ENCODE measurements around the gene CASKIN2. TPM values are rescaled to one million over a fixed set of nuclear protein-coding genes. Genes with fewer than 3 reads are reported as not detected.
A peak's percentile ranks its signal among the peaks of the same experiment; 100 is the strongest.

The CASKIN2 gene
- total and polyA plus RNA-seq, 2 of the 4 experiments (the other 2 are of a cell fraction): 2.9 to 6.9 TPM

GRCh38 chr17:75475144-75475835 is 40.0 kb downstream of the CASKIN2 start:
- peaks cover 10% of the 10 kb centered on the region for H3K4me1 ChIP-seq (ENCODE audit: control insufficient read depth, insufficient read depth, low read length)
- dilution Hi-C loops (cut with HindIII; ENCODE audit: low sequenced_read_pairs, unreplicated experiment): no loop called here
- H3K9me3 ChIP-seq (ENCODE audit: control insufficient read depth, insufficient read depth, low read length): no peaks in the 10 kb centered on the region
- H3K27me3 ChIP-seq (ENCODE audit: control insufficient read depth, insufficient read depth, low read length): no peaks in the 10 kb centered on the region
- peaks cover 29% of the 10 kb centered on the region for H4K20me1 ChIP-seq (ENCODE audit: insufficient read depth, low read length)
- ChIA-PET POLR2A (ENCODE audit: unreplicated experiment) (no interaction called here), CTCF (no interaction called here)
- peak overlapping the region; percentile 64 for H2AFZ ChIP-seq (replicated peaks; ENCODE audit: low read length, poor library complexity)
- intact Hi-C loops (cut with micrococcal nuclease): no loop called here
- peaks cover 19% of the 10 kb centered on the region; the same call in 1 of the 2 replicates for H3K36me3 ChIP-seq (ENCODE audit: control insufficient read depth, insufficient read depth, low read length)
- BruUV-seq (replicated peaks): no TSS peak
- no peak overlapping the region for H2AK5ac ChIP-seq (ENCODE audit: low read depth, low read length)
- H3K4me3 ChIP-seq (ENCODE audit: insufficient read depth, low read depth, low read length): no peak overlapping the region
- H3K14ac ChIP-seq (replicated peaks; ENCODE audit: low read depth, low read length): no peak overlapping the region
- peak overlapping the region; percentile 23 for H2BK5ac ChIP-seq (ENCODE audit: low read depth, low read length, poor library complexity, severe bottlenecking)
- no peak for TF ChIP-seq RAD21 (IDR thresholded peaks at IDR 0.05; ENCODE audit: low read length)
- no peak for TF ChIP-seq RCOR1 (IDR thresholded peaks at IDR 0.05; ENCODE audit: insufficient replicate concordance, low read length)
- TF ChIP-seq CEBPB (IDR thresholded peaks at IDR 0.05; ENCODE audit: low read depth, low read length): no peak
- no peak for TF ChIP-seq BHLHE40 (IDR thresholded peaks at IDR 0.05; ENCODE audit: low read depth, low read length)
- TF ChIP-seq CHD1 (IDR thresholded peaks at IDR 0.05; ENCODE audit: low read depth, low read length): no peak
- TF ChIP-seq USF2 (IDR thresholded peaks at IDR 0.05; ENCODE audit: low read depth, low read length): no peak
- no peak for TF ChIP-seq MAFK (IDR thresholded peaks at IDR 0.05; ENCODE audit: low read depth, low read length)
- no peak for TF ChIP-seq CTCF (conservative IDR thresholded peaks at IDR 0.05; ENCODE audit: low read depth, low read length)
- TF ChIP-seq RFX5 (IDR thresholded peaks at IDR 0.05; ENCODE audit: low read depth, low read length): no peak
- TF ChIP-seq SMC3 (IDR thresholded peaks at IDR 0.05; ENCODE audit: low read depth, low read length): no peak
- no peak for TF ChIP-seq MAZ (IDR thresholded peaks at IDR 0.05; ENCODE audit: borderline replicate concordance, low read depth, low read length)
- TF ChIP-seq NFE2L2 (IDR thresholded peaks at IDR 0.05; ENCODE audit: low read depth, low read length): no peak
- no peak for TF ChIP-seq POLR2A (IDR thresholded peaks at IDR 0.05; ENCODE audit: low read depth, low read length)
- no peak overlapping the region for H4K5ac ChIP-seq (ENCODE audit: low read depth, low read length)
- no peak overlapping the region; the same call in 1 of the 2 replicates for H3K23ac ChIP-seq (ENCODE audit: low read depth, low read length)
- peak overlapping the region; percentile 86 for H2AK9ac ChIP-seq (replicated peaks; ENCODE audit: low read depth, low read length, poor library complexity)
- no peak overlapping the region for H4K91ac ChIP-seq (ENCODE audit: insufficient read depth, low read depth, low read length)
- H3K4me2 ChIP-seq (ENCODE audit: low read depth, low read length): no peak overlapping the region
- H2BK20ac ChIP-seq (ENCODE audit: low read depth, low read length): no peak overlapping the region
- in situ Hi-C loops (cut with MboI; ENCODE audit: low sequenced_read_pairs): no loop called here
- H3K56ac ChIP-seq (ENCODE audit: extremely low read depth, insufficient read depth, low read length): no peak overlapping the region
- WGBS, 2 experiments (ENCODE audit: extremely low coverage in 2 of 2, insufficient read length in 1 of 2): 76% methylated on average over 3 of the region's 13 CpGs; no CpG with 5 or more reads in 1 of the 2 experiments
- ATAC-seq (ENCODE audit: low read depth) (peak; percentile 28; the same call in 1 of the 2 replicates), DNase-seq (peak; percentile 38)
- no peak overlapping the region; the same call in 2 of the 3 replicates for H2BK15ac ChIP-seq (ENCODE audit: low read depth, low read length)
- no peak overlapping the region for H3K18ac ChIP-seq (ENCODE audit: low read depth, low read length)
- H3K9ac ChIP-seq (ENCODE audit: low read depth, low read length): no peak overlapping the region
- H3K9me1 ChIP-seq (ENCODE audit: insufficient read depth, low read length): peaks cover 4% of the 10 kb centered on the region; the same call in 1 of the 2 replicates
- H3K4ac ChIP-seq (ENCODE audit: low read depth, low read length): no peak overlapping the region
- H2BK120ac ChIP-seq (ENCODE audit: low read depth, low read length): no peak overlapping the region
- H3K27ac ChIP-seq (ENCODE audit: insufficient read depth, low read length): no peak overlapping the region
- H4K8ac ChIP-seq (ENCODE audit: low read depth in 2 of 2, low read length in 2 of 2): peak overlapping the region in 1 of 2 experiments; percentile 73; a peak in 2 of 4 replicates
- peaks cover 15 to 48% of the 10 kb centered on the region in 2 experiments; a peak in 3 of 4 replicates for H3K79me1 ChIP-seq (ENCODE audit: low read depth in 1 of 2, low read length in 2 of 2)

All from IMR-90 (cell line).